HL-60/S4 treated with phorbol 12-myristate 13-acetate at 8.2 ng/mL for 4 days and 3 days (cell line): ENCODE data around the gene DCPS.
"Not testable (repeated sequence)": the region's sequence is repeated elsewhere in the genome, so short reads cannot be mapped to it uniquely, and the experiment has no call there.

Experiments
- in situ Hi-C: fragments of 300-500 bp; cut with MboI; formaldehyde crosslinking; loops from 2 replicates; pipeline ENCODE4 v1.15.0; 2022; ENCODE audit warnings: low sequenced_read_pairs

DCPS gene

DNA sequence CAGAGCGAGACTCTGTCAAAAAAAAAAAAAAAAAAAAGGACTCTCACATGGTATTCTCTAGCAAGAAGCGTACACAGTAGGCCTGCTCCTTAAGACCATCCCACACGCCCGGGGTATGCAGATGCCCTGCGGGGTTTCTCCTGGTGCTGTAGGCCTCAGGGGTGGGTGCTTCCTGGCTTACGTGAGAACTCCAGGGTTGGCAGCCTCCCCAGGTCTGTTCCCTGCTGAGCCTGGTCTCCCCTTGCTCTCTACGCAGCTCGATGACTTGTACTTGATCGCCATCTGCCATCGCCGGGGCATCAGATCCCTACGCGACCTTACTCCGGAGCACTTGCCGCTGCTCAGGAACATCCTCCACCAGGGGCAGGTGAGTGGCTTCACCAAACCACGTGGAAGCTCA, 39.2 kb downstream of the DCPS start:
- in situ Hi-C loops, result no loop called here

DNA sequence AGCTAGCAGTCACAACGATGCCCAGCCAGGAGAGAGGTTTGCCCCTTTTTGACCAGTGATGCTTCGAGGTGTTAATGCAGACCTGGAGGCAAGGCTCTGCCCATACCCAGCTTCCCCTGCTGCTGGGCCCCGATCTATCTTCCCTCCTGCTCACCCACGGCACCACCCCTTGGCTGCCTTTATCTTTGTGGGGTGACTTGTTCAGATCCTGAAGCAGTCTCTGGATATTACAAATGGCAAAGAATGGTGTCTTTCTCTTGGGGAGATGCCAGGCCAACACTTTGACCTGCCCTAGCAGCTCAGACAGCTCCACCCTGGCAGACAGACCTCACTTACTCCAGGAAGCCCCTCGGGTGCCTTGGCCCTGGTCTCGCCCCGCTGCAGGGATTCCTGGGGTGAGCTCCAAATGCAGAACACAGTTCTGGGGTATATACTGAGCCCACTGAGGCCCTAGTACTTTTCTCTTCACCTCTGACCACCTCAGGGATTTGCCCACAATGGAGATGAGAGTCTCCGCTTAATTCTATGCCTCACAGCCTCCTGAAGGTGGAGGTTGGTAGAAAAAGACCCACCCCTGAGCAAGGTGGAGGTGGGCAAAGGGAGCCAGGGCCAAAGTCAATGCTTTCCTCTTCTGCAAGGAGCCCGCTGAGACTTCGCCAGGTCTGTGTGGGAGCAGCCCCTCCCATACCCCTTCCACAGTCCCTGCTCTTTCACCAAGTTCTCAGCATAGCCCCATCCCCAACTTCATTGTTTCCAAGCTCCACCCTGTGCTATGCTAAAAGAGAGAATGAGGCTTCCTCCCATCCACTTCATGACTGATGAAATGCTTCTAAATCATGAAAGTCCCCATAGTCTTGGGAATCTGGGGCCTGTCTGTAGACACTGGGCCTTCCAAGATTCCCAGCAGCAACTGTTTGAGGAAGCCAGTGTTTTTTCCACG, 40.6 kb downstream of the DCPS start:
- in situ Hi-C loops, result no loop called here

GRCh38 chr11:126345283-126345682, 41.4 kb downstream of the DCPS start:
- in situ Hi-C loops, result no loop called here

GRCh38 chr11:126345759-126346585, 42.1 kb downstream of the DCPS start:
- in situ Hi-C loops, result no loop called here

DNA sequence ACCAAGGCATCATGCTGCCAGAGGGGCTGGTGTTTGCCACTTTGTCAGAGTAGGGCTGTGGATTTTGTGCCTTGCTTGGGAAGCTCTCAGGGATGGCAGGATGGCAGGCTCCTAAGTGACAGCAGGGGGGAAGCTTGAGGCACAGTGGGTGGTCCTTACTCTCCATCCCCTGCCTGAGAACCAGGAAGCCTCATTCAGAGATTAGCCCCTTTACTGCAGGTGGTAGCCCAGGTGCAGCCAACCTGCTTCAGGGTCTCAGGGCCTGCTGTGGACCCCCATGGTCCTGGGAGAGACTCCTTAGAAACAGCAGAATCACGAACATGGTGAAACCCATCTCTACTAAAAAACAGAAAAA, 42.7 kb downstream of the DCPS start:
- in situ Hi-C loops, result no loop called here

DNA sequence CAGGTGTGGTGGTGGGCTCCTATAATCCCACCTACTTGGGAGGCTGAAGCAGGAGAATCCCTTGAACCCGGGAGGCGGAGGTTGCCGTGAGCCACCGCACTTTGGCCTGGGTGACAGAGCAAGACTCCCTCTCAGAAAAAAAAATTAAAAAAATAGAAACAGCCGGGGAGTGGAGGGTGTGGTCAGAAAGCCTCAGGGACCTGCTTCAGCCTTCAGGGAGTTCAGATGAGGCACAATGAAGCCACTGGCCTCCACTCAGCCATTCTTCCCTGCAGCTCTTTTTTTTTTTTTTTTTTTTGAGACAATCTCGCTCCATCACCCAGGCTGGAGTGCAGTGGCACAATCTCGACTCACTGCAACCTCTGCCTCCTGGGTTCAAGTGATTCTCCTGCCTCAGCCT, 43.1 kb downstream of the DCPS start:
- in situ Hi-C loops, result not testable (repeated sequence)

DNA sequence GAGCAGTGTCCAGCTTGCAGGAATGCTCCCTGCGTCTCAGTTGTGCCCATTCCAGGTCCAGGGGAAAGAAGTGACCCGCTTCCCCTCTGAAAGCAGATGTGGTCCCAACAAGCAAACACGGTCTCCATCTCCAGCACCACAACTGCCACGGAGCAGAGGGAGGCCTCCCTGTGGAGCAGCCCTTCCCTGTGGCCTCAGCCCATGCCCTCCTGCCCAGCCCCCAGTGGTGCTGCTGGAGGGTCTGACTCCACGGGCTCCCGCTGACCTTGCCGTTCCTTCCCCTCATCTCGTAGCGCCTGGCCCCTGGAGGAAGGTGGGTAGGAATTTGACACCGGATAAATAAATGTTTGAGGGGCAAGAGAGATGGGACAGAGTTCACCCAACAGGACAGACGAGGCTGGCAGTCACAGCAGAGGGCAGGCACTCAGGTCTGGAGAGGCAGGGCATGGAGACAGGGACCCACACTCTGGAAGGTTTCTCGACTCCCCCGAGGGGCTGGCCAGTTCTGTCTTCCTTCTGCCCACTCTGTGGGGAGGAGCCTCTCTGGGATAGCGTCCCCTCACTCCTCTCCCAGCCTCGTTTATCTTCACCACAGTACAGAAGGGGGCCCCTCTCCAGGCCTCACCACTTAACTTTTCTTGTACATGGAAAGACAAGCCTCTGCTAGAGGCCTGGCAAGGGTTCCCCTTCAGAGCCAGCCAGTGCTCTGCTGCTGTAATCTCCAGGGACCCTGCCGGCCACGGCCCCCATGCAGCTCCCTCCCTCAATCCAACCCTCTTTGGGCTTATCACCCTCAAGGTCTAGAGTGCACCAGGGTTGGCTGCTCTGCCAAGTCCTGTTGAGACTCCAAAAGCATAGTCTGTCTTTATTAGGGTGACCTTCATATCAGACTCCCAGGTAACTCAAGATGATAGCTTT, 44.1 kb downstream of the DCPS start:
- in situ Hi-C loops, result no loop called here

DNA sequence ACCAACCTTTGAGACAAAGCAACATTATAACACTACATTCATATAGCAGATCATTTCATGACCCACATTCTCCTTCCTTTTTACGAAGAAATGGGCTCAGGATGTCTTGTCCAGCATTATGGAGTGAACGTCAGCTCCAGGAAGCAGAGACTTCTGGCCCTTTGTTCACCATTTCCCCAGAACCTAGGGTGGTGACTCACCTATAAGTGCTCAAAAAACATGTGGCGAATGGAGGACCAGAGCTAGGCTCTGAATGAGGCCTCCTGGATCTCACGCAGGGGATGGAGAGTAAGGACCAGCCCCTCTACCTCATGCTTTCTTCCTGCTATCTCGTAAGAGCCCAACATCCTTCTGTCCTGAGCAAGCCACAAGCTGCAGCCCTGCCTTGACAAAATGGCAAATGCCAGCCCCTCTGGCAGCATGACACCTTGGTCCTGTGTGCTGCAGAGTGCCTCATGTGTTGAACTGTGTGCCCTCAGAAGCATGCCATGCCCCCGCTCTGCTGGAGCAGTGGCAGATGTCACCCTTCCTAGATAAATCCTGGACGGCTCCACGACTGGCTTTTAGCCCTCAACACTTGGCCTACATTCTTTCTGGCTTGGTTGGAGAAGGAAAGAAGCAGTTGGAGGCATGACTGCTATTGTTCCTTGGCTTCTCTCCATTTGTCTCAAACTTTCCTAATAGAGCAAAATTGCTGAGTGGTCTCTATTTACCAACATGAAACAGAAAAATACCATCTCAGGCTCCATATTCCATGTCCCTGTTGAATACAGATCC, 45.1 kb downstream of the DCPS start:
- in situ Hi-C loops, result no loop called here

GRCh38 chr11:126350836-126351235, 47.0 kb downstream of the DCPS start:
- in situ Hi-C loops, result no loop called here

DNA sequence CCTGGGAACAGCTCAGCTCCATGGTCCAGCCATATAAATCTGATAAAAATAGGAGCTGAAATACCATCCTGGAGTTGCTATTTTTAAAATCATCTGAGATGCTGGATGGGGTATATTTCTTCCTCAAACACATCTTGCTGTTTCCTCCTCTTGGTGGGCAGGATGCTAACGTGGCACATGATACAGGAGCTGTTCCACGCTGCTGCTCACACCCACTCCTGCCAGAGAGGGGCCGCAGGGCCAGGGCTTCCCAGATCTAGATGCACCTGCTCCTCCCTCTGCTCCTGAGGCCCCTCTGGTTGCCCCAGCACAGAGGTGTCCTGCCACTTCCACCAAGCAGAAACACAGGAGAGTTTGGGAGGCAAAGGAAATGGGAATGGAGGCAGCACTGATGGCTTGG, 48.3 kb downstream of the DCPS start:
- in situ Hi-C loops, result no loop called here

GRCh38 chr11:126352934-126353801, 49.3 kb downstream of the DCPS start:
- in situ Hi-C loops, result no loop called here

- in situ Hi-C loops, result no loop called here
These were observed 50.9 kb downstream of the DCPS start for GRCh38 chr11:126354631-126355323.

DNA sequence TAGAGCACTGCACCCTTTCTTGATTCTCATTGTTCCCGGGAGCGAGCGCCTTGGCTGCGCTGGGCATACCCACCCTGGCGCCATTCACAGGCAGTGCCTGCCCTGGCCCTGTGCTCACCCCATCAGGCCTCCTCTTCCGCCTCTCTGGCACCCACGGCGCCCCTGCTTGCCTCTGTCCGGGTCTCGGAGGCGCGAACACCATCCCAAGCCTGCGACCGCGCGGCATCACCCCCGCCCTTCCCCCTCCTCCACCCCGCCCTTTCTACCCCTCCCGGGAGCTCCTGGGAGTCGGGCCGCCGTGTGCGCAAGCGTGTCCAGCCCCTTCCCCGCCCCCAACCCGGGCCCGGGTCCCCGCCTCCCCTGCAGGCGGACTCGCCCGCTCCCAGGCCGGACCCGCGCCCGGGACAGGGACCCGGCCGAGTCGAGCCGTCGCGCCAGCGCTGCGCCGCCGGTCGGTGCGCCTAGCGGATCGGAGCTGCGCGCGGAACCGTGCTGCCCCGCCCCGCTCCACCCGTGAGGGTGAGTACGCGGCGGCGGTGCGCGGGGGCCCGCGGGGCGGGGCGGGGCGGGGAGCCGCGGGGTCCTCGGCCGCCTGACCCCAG, 51.6 kb downstream of the DCPS start, which contains the start of gene ST3GAL4:
Gene ST3GAL4 (plus strand): TSS at position 363 of the 602 bp plus-strand sequence. CDS start 50,470 bp downstream, outside the sequence.
- in situ Hi-C loops, result no loop called here

- in situ Hi-C loops, result no loop called here
These were observed 52.4 kb downstream of the DCPS start for GRCh38 chr11:126355926-126356897.

DNA sequence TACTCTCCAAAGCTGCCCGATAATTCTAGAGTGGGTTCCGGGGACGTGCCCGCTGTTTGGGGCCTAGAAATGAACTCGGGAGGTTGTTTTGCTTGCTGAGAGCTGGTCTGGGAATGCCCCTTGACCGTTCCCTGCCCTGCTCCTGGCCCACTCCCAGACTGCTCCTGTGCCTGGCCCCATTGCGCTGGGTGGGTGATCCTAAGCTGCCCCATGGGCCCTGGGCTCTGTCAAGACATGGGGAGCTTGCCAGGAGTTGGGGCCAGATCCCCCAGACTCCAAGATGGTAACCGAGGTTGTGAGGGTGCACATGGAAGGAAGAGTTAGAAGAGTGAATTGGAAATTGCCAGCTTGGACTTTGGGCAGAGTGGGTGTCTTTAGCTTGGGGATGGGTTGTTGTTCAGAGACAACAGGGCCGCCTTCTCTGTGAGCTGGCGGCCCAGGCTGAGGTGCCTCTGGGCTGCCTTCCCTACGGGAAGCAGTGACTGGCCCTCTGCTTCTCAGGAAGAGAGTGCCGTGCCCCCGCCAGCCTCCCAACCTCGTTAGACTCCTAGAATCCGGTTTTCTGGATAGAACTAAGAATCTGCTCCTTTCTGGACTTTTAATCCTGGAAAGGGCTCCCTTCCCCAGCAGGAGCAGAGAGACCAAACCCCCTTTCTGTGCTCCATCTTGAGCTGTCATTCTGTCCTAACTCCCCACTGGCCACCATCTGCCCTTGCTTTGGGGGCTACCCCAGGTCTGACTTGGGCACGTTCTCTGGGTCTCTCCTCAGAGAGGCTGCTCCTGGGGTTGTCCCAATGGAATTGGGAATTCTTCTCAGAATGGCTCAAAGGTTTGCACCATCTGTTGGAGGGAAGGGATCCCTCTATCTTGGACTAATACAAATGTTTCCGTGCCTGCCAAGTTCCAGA, 53.4 kb downstream of the DCPS start:
- in situ Hi-C loops, result no loop called here
